Lower lobe of right lung (tissue), 2 donors: ENCODE data around the gene PLLP. TPM values are rescaled to one million over a fixed set of nuclear protein-coding genes. Genes with fewer than 3 reads are reported as not detected.

ENCODE experiments used
- ATAC-seq, 2 donors: fragments of 200-7000 bp; cut with Tn5 transposase; one replicate each; pipeline ENCODE4 v1.9.1; 2020 to 2022; ENCODE audit warnings: mild to moderate bottlenecking in 2 of 2, moderate library complexity in 2 of 2
- DNase-seq: peaks from one replicate; pipeline ENCODE4 v3.0.0-alpha.2; 2020
- H3K27ac ChIP-seq: fragments of 200-600 bp; one replicate; pipeline ENCODE4 v1.8.0; 2022
- H3K27me3 ChIP-seq: fragments of 200-600 bp; one replicate; pipeline ENCODE4 v1.8.0; 2022; ENCODE audit warnings: low read depth
- H3K36me3 ChIP-seq: fragments of 200-600 bp; one replicate; pipeline ENCODE4 v1.8.0; 2022; ENCODE audit warnings: mild to moderate bottlenecking
- H3K4me1 ChIP-seq: fragments of 200-600 bp; one replicate; pipeline ENCODE4 v1.8.0; 2022
- H3K4me3 ChIP-seq: fragments of 200-600 bp; one replicate; pipeline ENCODE4 v1.8.0; 2022; ENCODE audit warnings: mild to moderate bottlenecking
- H3K9me3 ChIP-seq: fragments of 200-600 bp; one replicate; pipeline ENCODE4 v1.8.0; 2022
- CTCF ChIP-seq: fragments of 200-600 bp; IDR thresholded peaks from one replicate; pipeline ENCODE4 v1.8.0; 2022; ENCODE audit warnings: antibody characterized with exemption, mild to moderate bottlenecking
- intact Hi-C: fragments of 100-400 bp; cut with DNase I; formaldehyde crosslinking; loops from one replicate; pipeline ENCODE4 v1.11.0; 2022
- total RNA-seq: library from RNA; stranded (reverse); fragmentation: NEBNext Ultra II Directional; extraction: Animal tissue kit (Norgen Biotek cat#: 25700); gene quantifications from one replicate; pipeline ENCODE4 v1.2.1, GENCODE V29; 2021
- donor health status: DM: no; HTN: yes; CAD: no; lungs with severe emphysema.

Gene PLLP
- total RNA-seq, 1 donor from 2014 or later: 77.5 TPM

- DNase-seq: no peak
- intact Hi-C loops: no loop called here
- no peaks in the 10 kb centered on the region for H3K36me3 ChIP-seq
- ATAC-seq: peak in 1 of 2 donors; percentile 64
- no peaks in the 10 kb centered on the region for H3K27me3 ChIP-seq
- H3K9me3 ChIP-seq: peaks cover 8% of the 10 kb centered on the region
- H3K4me1 ChIP-seq: no peaks in the 10 kb centered on the region
- no peak for TF ChIP-seq CTCF
- no peak overlapping the region for H3K27ac ChIP-seq
- H3K4me3 ChIP-seq: no peak overlapping the region
Observed at GRCh38 chr16:57324749-57325148, 40.3 kb upstream of the PLLP start.

GRCh38 chr16:57319646-57320045 lies 35.2 kb upstream of the PLLP start:
- intact Hi-C loops: no loop called here
- Histone ChIP-seq H3K36me3 (no peaks in the 10 kb centered on the region), H3K27ac (no peak overlapping the region), H3K4me3 (no peak overlapping the region), H3K4me1 (peaks cover 21% of the 10 kb centered on the region), H3K9me3 (no peaks in the 10 kb centered on the region), H3K27me3 (no peaks in the 10 kb centered on the region)
- no peak for ATAC-seq
- no peak for DNase-seq
- no peak for TF ChIP-seq CTCF

DNA sequence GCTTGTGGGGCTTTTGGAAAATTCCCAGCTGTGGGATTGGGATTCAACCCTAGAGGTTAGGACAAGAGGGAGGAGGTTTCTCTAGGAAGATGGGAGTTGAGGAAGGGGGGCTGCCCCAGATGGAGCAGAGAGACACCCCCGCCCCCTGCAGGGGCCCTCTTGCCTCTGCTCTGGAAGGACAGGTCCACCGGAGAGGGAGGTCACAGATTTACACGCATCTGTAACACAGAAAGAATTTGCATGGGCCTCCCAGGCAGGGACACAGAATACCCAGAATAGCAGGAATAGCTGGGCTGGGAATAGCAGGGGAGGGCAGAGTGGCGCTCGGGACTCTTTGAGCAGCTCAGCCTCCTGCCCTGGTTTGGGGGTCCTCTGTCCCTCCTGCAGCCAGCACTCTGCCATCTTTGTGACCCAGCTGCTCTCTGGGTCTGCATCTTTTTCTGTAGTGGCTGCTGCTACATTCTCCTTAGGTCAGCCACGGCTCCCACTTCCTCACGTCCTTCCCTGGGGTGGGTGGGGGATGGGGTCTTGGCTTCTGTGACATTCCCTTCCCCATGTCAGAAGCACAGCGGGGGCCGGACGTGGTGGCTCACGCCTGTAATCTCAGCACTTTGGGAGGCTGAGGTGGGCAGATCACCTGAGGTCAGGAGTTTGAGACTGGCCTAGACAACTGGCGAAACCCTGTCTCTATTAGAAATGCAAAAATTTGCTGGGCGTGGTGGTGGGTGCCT lies 33.9 kb upstream of the PLLP start:
- no peaks in the 10 kb centered on the region for H3K27me3 ChIP-seq
- no peak overlapping the region for H3K4me3 ChIP-seq
- no peak for TF ChIP-seq CTCF
- no peaks in the 10 kb centered on the region for H3K9me3 ChIP-seq
- H3K4me1 ChIP-seq: peaks cover 27% of the 10 kb centered on the region
- ATAC-seq: peak in 1 of 2 donors; percentile 7
- H3K36me3 ChIP-seq: no peaks in the 10 kb centered on the region
- H3K27ac ChIP-seq: no peak overlapping the region
- intact Hi-C loops: no loop called here
- DNase-seq: no peak

DNA sequence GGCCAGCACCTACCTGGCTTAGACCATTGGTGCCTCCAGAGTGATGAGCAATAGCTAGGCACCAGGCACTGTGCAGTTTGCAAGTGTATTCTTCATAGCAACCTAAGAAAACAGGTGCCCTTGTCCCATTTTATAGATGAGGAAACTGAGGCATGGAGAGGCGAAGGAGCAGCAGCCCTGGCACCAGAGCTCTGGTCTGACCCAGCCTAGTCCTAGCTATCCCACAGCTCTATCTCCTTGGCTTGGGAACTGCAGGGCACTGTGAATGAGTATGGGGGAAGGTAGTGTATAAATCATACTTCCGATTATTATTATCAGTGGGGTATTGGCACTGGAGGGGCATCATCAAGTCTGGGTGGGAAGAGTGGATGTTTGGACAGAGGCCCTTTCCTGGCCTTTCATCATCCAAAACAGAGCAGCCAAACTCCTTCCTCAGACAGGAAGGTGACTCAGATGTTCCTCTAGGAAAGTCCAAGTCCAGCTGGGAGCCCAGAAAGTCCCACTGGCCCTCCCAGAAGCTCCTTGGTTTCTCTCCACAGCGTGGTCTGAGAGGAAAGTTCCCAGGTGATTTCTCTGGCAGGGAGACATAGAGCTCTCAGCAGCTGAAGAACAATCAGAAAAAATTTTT lies 32.0 kb upstream of the PLLP start:
- H3K9me3 ChIP-seq: no peaks in the 10 kb centered on the region
- intact Hi-C loops: no loop called here
- H3K27ac ChIP-seq: peak overlapping the region; percentile 78
- ATAC-seq: peak; percentile 58 to 71
- no peak overlapping the region for H3K4me3 ChIP-seq
- no peaks in the 10 kb centered on the region for H3K27me3 ChIP-seq
- H3K4me1 ChIP-seq: peaks cover 27% of the 10 kb centered on the region
- H3K36me3 ChIP-seq: no peaks in the 10 kb centered on the region
- DNase-seq: no peak
- TF ChIP-seq CTCF: no peak

- Histone ChIP-seq H3K4me1 (peaks cover 27% of the 10 kb centered on the region), H3K27ac (no peak overlapping the region), H3K27me3 (no peaks in the 10 kb centered on the region), H3K4me3 (no peak overlapping the region), H3K9me3 (no peaks in the 10 kb centered on the region), H3K36me3 (no peaks in the 10 kb centered on the region)
- DNase-seq (no peak), ATAC-seq (no peak)
- no peak for TF ChIP-seq CTCF
- intact Hi-C loops: no loop called here
Observed at GRCh38 chr16:57315416-57315815, 30.9 kb upstream of the PLLP start.
